Myocyte (in vitro differentiated cells): ENCODE measurements around the gene CCDC69. TPM values are rescaled to one million over a fixed set of nuclear protein-coding genes. Genes with fewer than 3 reads are reported as not detected.

Experiments used
- DNase-seq: peaks from one replicate; pipeline ENCODE4 v3.0.0-alpha.2; 2012; ENCODE audit warnings: low read depth
- total RNA-seq: library from RNA; depleted of rRNA; stranded (reverse); fragments of >200 nt; gene quantifications from 2 replicates; pipeline ENCODE4 v1.2.3, GENCODE V29; 2014

CCDC69 gene
- total RNA-seq, 1 donor from 2014 or later, result 3.2 TPM

GRCh38 chr5:151171529-151171928 is 52.4 kb downstream of the CCDC69 start:
- no peak for DNase-seq

DNA sequence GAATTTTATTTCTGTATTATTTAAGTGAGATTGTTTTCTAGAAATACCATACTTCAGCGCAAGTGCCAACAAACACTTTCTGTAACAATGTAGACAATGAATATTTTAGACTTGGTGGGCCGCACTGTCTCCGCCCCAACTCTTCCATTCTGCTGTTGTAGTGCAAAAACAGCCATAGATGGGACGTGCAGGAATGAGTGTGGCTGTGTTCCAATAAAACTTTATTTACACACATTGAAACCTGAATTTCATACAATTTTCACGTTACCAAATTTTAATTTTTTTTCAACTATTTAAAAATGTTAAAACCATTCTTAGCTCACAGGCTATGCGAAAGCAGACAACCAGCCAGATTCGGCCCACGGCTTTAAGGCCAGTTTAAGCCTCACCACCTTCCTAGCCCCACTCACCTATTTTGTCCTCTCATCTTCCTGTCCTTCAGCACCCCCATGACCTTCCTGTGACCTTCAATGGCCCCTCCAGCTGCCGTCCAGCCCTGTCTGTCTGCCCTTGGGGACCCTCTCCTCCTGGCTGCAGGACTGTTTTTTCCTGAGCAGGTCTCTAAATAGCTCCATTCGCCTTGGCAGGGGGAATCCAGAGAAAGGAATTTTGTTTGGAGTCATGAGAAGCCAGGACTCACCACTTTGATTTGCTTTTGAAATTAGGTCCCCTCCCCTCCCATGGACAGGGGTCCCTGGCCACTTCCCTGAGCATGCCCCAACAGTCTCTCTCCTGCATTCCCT is 55.1 kb downstream of the CCDC69 start:
- no peak for DNase-seq

GRCh38 chr5:151167022-151167421 is 56.9 kb downstream of the CCDC69 start:
- no peak for DNase-seq

- DNase-seq, result peak; percentile 86
These were observed 59.1 kb downstream of the CCDC69 start for GRCh38 chr5:151164687-151165392.

- DNase-seq, result no peak
These were observed 61.1 kb downstream of the CCDC69 start for GRCh38 chr5:151162776-151163175.

- no peak for DNase-seq
These were observed 64.1 kb downstream of the CCDC69 start for GRCh38 chr5:151159649-151160373.

DNA sequence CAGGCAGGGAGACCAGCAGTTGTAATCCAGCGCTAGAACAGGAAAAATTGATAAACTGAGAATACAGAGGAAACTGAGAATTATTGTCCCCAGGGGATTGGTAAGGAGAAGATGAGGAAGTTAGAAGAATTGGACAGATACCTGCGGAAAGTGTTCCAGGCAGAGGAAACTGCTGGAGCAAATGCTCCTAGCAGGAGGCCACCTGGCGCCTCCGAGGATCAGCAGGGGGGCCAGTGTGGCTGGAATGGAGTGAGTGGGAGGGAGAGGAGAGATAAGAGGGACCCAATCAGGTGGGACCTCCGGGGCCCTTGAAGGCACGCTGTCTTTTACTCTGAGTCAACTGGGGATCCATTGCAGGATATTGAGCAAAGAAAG is 65.6 kb downstream of the CCDC69 start:
- DNase-seq, result no peak

DNA sequence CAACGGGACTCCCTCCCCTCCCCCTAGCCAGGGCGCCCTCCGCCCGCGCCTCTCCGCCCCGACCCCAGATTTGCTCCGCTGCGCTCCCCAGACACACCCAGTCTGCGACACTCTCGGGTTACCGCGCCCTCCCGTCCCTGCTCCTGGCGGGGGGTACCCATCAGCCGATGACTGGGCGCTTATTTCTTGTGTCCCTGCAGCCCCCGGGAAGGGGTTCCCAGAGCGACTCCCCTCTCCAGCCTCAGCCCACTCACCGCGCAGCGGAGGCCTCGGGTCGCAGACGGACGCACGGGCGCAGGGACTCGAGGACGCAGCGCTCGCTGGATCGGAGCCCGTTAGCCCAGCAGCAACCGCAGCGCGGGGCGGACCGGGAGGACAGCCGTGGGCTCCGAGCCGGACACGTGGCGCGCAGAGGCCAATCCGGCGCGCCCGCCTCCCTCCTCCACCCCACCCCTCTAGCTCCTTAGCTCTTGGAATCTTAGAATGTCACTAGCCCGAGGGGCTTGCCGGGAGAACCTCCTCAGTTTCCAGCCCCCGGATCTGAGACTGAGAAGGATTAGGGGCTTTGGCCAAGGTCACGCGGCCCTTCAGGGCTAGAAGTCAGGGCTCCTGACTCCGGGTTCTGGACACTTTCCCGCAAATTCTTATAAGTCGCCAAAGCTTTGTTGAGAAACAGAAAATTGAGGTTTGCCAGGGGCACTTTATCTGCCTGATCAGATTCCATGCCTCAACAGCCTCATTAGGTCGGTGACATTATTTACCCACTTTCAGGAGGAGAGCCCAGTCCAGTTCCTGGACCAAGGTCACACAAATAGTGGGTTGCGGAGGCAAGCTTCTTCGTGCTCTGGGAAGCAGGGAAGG is 66.2 kb downstream of the CCDC69 start, which contains the start of gene ANXA6:
TSS of gene ANXA6 (minus strand) at position 354 of the 861 bp plus-strand sequence. CDS start 9,878 bp downstream, outside the sequence.
- peak; percentile 90 for DNase-seq

- peak; percentile 68 for DNase-seq
These were observed 67.1 kb downstream of the CCDC69 start for GRCh38 chr5:151156507-151157420.

- DNase-seq, result peak; percentile 97
These were observed 68.0 kb downstream of the CCDC69 start for GRCh38 chr5:151155775-151156506.

DNA sequence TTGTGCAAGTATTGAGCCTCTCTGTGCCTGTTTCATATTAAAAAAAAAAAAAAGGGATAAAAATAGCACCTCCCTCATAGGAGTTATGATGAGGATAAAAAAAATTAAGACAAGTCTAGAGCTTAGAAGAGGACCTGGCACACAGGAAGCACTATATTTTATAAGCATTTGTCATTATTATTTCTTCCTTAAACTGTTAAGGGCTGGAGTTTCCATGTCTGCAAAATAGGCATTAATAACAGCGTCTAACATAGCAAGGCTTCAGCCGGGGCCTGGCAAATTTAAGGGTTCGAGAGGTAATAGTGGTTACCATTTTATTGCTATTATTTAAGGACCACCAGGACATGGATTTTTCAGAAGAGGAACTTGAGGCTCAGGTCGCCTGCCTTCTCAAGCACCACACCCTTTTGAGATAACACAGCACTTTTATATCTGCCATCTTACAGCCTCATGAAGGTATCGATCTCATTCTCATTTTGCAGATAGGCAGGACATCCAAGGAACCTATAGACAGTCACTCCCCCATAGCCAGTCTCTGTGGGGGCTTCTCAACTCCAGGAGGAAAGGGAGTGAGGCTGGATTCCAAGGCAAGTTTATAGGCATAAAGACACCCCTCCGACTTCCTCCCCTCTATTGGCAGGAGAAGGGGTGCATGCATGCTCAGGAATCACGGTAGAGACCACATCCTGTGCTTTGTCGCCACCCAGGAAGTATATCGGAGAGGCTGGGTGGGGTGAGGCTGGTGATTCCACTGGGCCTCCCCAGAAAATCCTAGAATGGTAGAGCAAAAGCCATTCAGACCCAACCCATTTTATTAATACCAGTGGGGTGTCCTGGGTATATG is 68.7 kb downstream of the CCDC69 start:
- DNase-seq, result peak; percentile 21

GRCh38 chr5:151153766-151154272 is 70.1 kb downstream of the CCDC69 start:
- no peak for DNase-seq

DNA sequence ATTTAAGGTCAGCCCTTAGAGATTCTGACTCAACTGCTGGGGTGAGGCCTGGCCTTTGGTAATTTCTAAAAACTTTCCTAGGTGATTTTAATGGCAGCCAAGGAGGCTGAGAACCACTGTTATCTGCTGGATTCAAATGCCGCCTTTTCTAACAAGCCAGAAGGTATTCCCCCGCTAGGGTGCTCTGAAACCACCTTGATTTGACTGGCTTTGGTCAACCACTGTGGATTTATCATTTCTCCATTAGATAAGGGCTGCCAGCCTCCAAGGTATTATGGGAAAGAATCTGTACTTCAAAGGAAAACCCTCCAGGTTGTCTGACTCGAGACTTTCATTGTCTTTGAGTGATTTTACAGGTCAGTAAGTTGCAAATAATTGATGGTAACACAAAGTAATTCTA is 70.6 kb downstream of the CCDC69 start:
- DNase-seq, result no peak

- DNase-seq, result peak; percentile 57
These were observed 72.1 kb downstream of the CCDC69 start for GRCh38 chr5:151151793-151152192.

- DNase-seq, result no peak
These were observed 72.6 kb downstream of the CCDC69 start for GRCh38 chr5:151151263-151151660.

- DNase-seq, result no peak
These were observed 73.2 kb downstream of the CCDC69 start for GRCh38 chr5:151150471-151151262.

- no peak for DNase-seq
These were observed 75.3 kb downstream of the CCDC69 start for GRCh38 chr5:151148583-151148982.
